Cardiac fibroblast (primary cell): ENCODE measurements around the gene SV2B.

Source experiments
- DNase-seq, 2 donors: peaks; one replicate each; pipeline versions ENCODE4 v3.0.0 to v3.0.0-alpha.2; 2010; ENCODE audit warnings: low read depth in 2 of 2
- H3K4me3 ChIP-seq, 2 donors: replicated peaks in 1 of 2; 1 replicate in 1 of 2; 2 replicates in 1 of 2; pipeline ENCODE4 v1.5.1; 2011; ENCODE audit warnings: low read depth in 2 of 2, low read length in 2 of 2, mild to moderate bottlenecking in 2 of 2, moderate library complexity in 1 of 2
- TF ChIP-seq, protein P1 (sequence below): IDR thresholded peaks from one replicate; pipeline ENCODE4 v1.5.1; 2011; ENCODE audit warnings: low read depth, mild to moderate bottlenecking, low read length, inconsistent platforms

Gene SV2B

DNA sequence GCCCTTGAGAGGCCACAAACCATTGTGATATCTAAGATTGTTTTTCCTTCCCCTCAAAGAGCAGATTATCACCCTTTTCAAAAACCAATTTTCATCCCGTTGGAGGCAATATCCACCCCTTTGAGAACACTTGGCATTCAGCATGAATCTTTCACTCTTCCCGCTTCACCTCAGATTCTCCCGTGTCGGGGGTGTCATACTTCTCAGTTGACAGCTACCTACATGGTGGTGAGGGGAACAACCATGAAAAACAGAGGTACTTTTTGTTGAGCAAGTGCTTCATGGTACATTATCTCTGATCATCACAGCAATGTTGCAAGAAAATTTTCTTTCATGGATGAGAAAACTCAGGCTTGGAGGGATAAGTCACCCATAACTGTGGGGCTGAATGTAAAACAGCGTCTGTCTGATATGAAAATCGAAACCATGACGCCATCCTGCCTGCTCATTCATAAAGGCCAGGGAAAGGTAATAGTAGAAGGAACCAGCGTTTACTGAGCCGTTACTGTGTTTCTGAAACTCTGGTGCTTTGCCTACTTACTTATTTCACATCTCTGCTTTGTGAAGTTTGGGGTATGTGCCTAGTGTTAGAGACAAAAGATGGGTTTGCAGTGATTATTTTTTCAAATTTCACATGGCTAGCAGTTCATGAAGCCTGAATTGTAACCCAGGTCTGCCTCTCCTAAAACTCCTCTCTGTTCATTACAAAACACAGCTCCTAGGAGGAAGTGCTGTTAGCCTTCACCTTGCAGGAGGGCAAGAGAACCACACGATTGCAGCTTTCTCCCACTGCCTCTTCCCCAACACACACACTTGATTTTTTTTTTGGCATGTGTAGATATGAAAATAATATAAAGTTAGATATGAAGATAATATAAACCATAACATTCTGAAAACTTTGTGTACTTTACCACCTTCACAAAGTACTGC, 35.4 kb downstream of the SV2B start:
- H3K4me3 ChIP-seq: no peak overlapping the region
- DNase-seq: no peak
- TF ChIP-seq, protein P1, sequence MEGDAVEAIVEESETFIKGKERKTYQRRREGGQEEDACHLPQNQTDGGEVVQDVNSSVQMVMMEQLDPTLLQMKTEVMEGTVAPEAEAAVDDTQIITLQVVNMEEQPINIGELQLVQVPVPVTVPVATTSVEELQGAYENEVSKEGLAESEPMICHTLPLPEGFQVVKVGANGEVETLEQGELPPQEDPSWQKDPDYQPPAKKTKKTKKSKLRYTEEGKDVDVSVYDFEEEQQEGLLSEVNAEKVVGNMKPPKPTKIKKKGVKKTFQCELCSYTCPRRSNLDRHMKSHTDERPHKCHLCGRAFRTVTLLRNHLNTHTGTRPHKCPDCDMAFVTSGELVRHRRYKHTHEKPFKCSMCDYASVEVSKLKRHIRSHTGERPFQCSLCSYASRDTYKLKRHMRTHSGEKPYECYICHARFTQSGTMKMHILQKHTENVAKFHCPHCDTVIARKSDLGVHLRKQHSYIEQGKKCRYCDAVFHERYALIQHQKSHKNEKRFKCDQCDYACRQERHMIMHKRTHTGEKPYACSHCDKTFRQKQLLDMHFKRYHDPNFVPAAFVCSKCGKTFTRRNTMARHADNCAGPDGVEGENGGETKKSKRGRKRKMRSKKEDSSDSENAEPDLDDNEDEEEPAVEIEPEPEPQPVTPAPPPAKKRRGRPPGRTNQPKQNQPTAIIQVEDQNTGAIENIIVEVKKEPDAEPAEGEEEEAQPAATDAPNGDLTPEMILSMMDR: no peak

- no peak for DNase-seq
These were observed 36.4 kb downstream of the SV2B start for GRCh38 chr15:91136386-91136923.

GRCh38 chr15:91140601-91141000, 40.5 kb downstream of the SV2B start:
- DNase-seq: no peak

More at GRCh38 chr15:91136386-91136923, 36.4 kb downstream of the SV2B start:
- TF ChIP-seq, protein P1: no peak
- H3K4me3 ChIP-seq: no peak overlapping the region

DNA sequence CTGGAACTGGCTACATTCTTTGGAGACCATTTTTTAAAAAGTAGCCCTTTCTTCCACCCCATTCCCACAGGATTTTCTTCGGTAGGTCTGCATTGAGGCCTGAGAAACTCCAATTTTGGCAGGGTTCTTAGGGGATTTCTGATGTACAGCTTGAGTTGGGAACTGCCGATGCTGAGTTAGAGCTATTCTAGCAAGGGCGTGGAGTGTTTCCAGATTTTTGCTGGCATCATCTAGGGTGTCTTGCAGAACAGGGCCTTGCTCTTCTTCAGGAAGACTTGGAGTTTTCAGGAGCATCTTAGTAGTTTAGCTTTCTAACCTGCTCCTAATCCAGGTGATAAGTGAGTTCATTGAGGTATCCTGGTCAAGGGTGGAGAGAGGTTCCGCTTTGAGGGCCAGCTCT, 41.0 kb downstream of the SV2B start:
- TF ChIP-seq, protein P1: no peak
- DNase-seq: no peak
- H3K4me3 ChIP-seq: no peak overlapping the region

More at GRCh38 chr15:91140601-91141000, 40.5 kb downstream of the SV2B start:
- TF ChIP-seq, protein P1: no peak
- H3K4me3 ChIP-seq: no peak overlapping the region

GRCh38 chr15:91142106-91142744, 42.2 kb downstream of the SV2B start:
- peak in 1 of 2 donors; percentile 3 for DNase-seq
- TF ChIP-seq, protein P1: no peak
- no peak overlapping the region for H3K4me3 ChIP-seq

DNA sequence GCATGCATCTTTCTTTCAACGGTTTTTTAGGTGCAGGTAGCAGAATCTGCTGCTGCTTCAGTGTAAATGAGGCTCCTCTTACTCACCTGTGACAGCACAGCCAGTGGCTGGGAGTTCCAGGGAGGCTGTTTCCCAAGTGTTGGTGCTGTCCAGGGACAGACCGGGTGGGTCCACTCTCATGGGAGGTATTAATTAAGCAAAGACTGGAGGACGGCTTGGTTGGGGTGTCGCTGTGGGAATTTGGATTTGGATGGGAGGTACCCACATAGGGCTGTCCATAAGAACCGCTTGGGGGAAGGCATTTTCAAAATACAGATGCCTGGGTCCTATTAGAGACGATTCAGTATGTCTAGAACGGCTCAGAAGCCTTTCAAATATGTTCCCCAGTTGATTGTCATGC, 42.9 kb downstream of the SV2B start:
- no peak for DNase-seq
- TF ChIP-seq, protein P1: no peak
- no peak overlapping the region for H3K4me3 ChIP-seq
